PC-3 (cell line): ENCODE measurements around the gene EMILIN3.

Source experiments
- EZH2 ChIP-seq: fragments of 300-600 bp; sonication (generic); IDR thresholded peaks from one replicate; pipeline ENCODE4 v1.6.1; 2017; ENCODE audit warnings: antibody characterized with exemption, mild to moderate bottlenecking, low read length; ENCODE audit not compliant: unreplicated experiment
- EZH2phosphoT487 ChIP-seq: fragments of 300-600 bp; sonication (generic); IDR thresholded peaks from 2 replicates; pipeline ENCODE4 v1.6.1; 2018; ENCODE audit warnings: mild to moderate bottlenecking, antibody characterized with exemption, low read length, borderline replicate concordance
- TF ChIP-seq, protein P1 (sequence below): fragments of 300-600 bp; sonication (generic); conservative IDR thresholded peaks from 2 replicates; pipeline ENCODE4 v1.5.1; 2017; ENCODE audit warnings: antibody characterized with exemption, low read depth, mild to moderate bottlenecking, low read length

DNA sequence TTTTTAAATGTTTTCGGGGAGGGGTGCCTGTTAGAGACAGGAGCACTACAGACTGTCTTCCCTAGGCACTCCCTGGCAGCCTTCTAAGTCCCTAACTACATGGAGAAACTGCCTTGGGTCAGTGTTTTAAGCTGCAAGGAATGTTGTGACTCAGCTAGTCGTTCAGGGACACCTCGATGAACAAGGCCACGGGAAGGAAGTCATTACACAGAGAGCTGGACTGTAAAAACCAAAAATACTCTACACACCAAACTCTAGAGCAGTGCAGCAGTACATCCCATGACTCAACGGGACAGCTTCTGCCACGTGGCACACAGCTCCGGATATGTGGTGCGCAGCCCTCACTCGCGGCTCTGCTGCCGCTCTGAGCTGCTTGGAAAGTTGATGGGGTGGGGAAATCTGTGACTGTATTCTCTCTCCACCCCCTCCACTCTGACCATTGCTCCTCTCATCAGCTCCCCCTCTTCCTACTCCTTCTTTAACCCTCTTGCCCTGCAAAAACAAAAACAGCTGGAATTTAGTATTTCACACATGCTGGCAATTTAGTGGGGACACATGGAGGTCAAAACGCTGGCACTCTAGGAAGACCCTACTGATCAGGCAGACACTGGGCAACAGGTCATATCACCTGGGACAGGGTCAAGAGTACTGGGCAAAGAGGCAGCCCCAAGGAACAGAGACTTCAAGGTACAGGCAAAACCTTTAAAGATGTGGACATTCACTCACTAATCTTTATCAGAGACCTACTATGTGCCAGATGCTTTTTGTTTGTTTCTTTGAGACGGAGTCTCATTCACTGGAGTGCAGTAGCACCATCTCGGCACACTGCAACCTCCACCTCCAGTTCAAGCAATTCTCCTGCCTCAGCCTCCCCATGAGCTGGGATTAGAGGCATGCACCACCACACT lies 36.9 kb downstream of the EMILIN3 start:
- TF ChIP-seq, protein P1, sequence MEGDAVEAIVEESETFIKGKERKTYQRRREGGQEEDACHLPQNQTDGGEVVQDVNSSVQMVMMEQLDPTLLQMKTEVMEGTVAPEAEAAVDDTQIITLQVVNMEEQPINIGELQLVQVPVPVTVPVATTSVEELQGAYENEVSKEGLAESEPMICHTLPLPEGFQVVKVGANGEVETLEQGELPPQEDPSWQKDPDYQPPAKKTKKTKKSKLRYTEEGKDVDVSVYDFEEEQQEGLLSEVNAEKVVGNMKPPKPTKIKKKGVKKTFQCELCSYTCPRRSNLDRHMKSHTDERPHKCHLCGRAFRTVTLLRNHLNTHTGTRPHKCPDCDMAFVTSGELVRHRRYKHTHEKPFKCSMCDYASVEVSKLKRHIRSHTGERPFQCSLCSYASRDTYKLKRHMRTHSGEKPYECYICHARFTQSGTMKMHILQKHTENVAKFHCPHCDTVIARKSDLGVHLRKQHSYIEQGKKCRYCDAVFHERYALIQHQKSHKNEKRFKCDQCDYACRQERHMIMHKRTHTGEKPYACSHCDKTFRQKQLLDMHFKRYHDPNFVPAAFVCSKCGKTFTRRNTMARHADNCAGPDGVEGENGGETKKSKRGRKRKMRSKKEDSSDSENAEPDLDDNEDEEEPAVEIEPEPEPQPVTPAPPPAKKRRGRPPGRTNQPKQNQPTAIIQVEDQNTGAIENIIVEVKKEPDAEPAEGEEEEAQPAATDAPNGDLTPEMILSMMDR, result no peak
- TF ChIP-seq EZH2, result no peak
- TF ChIP-seq EZH2phosphoT487, result no peak
